IPS DF 19.7 (cell line): ENCODE measurements around the gene HORMAD2.

Experiments
- DNase-seq: peaks from one replicate; pipeline ENCODE4 v3.0.0-alpha.2; 2013; ENCODE audit warnings: low read depth, low spot score

The HORMAD2 gene

DNA sequence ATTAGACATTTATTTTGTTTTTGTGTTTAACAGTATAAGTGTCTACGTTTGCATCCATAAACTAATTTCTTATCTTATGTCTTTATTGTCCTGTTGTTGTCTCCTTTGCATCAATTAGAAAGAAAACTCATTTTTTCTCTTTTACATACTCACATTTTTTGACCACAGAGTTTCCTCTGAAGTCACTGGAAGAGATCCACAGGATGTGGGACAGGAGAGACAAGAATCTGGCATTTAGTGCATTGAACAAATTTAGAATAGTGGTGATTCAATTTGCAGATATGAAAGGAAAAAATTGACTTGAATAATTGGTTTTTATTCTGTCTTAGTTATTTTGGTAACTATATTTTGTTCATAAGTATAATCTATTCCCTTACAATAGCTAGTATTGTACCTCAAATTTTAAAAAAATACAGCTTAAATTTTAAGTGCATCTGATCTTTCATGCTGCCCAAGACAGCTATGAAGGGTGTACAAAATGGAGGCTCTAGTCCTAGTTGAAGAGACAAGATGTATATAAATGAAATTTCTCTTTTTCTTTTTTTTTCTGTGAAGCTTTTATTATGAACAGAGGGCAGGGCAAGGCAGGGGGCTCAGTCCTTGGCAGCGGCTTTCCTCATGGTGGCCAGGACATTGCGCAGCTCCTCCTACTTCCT, 24.4 kb downstream of the HORMAD2 start:
- DNase-seq = no peak

DNA sequence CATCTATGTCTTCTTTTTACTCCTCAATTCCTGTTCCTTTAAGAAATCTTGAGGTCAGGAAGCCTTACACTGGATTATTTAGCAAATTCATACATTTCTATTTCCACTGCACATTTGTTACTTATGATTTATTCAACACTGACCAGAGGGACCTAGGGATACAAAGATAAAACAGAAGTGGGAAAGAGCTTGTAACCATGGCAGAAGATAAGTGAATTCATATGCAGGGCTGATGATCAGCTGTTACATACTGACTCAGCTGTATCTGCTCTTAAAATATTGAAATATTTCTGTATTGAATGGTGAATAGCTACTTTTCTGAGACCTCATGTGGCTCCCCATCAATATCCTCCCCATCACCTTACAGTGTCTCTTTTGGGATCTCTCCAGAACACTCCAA, 25.2 kb downstream of the HORMAD2 start:
- DNase-seq = no peak

DNA sequence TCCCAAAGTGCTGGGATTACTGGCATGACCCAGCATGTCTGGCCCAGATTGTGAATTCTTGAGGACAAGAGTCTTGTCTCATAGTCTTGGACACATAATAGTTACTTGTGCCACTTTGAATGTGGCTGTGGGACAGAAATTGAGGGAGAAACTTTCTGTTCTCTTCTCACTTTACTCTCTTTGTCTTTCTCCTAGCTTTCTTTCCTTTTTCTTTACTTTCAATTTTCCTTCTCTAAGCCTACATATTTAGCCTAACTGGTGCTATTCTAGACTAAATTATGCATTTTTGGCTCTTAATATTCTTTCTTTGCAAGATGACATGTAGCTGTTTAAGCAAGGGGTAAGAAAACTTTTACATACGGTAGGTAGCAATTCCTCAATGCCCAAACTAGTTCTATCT, 33.2 kb downstream of the HORMAD2 start:
- DNase-seq = no peak

DNA sequence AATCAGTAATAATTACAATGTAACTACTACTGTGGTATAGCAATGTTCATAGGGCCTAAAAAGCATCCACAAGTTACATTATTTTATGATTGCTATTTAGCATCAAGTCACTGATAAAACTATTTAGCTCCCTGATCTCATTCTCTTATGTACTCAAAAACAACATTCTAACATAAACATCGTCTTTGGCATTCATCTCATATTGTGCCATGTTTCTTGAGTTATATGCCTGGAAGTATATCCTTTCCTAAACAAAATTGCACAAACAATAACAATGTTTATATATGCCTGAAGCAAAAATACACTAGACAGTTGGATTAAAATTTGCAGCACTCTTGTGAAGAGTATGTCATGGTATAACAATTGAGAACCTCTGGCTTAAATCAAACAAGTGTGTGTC, 34.1 kb downstream of the HORMAD2 start:
- DNase-seq = no peak

DNA sequence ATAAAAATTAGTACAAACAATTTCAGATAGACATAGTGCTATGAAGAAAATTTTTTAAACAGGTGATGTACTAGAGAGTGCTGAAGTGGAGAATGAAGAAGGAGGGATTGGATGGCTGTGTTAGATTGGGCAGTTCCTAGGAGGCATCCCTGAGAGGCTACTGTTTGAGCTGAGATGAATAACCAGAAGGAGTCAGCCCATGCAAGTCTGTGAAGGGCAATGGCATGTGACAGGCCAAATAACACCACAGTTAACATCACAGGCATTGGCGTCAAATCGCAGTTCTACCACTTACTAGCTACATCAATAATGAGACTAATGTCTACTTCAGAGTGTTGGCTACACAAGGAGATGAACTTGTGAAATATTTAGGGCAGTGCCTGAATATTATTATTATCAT, 35.4 kb downstream of the HORMAD2 start:
- DNase-seq = no peak

DNA sequence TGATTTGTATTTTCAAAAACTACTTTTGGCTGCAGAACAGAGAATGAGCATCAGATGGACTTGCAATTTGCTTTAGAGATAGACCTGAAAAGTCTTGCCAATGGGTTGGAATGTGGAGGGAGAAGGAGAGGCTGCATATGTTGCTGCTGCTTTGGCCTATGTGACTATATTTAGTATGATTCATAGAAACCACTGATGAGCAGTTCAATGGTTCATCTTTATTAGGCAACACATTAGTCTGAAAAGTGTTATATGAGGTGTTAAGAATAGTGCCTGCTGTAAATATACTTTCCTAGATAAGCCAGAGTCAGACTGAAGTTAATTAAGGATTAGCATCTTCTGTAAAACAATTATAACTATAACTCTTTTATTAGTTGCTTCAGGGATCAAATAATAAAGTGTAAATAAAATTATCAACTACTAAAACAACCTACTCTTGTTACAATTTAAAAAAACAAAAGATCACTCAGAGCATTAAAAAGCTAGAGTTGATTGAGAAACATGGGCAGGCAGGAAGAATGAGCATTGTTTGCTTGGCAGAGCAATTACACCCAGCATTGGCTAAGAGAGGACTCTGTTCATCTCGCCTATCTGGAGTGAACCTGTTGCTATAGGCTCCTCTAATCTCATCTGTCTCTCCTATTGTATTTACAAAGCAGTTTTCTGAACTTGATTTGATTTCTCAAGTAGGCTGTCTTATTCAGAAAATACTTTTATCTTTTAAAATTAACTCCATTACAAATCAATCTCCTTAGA, 36.3 kb downstream of the HORMAD2 start:
- DNase-seq = no peak

DNA sequence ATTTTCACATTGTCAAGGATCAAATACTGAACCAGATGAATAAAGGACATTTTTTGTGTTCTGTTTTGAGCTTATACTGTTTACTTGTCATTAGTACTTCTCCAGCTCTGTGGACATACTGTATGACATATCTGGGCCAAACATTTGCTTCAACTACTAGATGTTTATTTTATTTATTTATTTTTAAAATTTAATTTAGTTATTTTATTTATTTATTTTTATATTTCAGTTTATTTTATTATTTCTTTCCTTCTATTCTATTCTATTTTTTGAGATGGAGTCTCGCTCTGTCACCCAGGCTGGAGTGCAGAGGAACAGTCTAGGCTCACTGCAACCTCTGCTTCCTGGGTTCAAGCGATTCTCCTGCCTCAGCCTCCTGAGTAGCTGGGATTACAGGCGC, 37.0 kb downstream of the HORMAD2 start:
- DNase-seq = no peak

DNA sequence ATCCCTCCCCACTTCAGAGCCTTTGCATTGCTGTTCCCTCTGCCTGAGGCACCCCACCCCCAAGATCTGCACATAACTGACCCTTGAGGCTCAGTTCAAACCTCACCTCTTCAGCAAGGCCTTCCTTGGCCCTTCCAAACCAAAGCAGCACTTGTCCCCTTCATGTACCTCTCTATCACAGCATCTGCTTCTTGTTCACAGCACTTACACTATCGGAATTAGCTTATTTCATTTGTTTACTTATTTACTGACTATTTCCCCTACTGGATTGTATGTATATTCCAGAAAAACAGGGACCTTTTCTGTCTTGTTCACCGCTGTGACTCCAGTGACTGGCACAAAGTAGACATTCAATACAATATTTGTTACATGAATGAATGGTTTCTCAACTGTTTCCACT, 38.0 kb downstream of the HORMAD2 start:
- DNase-seq = no peak

DNA sequence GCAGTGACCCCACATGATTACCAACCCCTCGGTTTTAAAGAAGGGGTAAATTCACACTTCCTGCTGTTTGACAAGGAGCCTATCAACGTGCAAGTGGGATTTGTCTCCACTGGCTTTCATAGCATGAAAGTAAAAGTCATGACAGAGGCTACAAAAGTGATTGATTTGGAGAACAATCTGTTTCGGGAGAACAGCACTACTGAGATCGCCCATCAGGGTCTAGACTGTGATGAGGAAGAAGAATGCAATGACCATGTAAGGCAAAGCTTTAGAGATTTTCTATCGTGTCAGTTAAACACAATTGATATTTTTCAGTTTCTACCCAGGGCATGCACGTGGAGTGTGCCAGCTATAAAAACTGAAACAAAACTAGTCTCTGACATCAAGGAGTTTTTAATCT, 41.7 kb downstream of the HORMAD2 start:
- DNase-seq = no peak

DNA sequence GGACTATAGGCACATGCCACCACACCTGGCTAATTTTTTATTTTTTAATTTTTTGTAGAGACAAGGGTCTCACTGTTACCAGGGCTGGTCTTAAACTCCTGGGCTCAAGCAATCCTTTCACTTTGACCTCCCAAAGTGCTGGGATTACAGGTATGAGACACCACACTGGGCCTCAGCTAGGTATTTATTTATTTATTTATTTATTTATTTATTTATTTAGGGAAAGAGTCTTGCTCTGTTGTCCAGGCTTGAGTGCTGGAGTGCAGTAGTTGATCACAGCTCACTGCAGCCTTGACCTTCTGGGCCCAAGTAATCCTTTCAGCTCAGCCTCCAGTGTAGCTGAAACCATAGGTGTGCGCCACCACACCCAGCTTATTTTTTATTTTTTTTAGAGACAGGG, 43.2 kb downstream of the HORMAD2 start:
- DNase-seq = no peak

DNA sequence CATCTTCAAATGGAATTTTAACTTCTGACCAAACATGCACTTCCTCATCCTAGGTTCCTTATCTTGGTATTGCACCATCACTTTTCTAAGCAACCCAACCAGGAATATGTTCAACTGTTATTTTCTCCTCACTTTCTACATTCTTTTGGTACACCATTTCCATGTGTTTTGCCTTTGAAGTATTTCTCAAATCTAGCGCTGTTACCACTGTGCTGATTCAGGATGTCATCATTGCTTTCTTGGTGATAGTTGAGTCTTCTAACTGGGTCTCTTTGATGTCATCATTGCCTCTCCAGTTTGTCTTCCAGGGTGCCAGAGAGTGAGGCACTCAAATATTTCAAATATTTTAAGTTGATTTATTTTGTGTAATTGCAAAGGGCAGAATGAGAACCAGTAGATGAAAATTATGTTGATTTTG, 47.5 kb downstream of the HORMAD2 start:
- DNase-seq = no peak

DNA sequence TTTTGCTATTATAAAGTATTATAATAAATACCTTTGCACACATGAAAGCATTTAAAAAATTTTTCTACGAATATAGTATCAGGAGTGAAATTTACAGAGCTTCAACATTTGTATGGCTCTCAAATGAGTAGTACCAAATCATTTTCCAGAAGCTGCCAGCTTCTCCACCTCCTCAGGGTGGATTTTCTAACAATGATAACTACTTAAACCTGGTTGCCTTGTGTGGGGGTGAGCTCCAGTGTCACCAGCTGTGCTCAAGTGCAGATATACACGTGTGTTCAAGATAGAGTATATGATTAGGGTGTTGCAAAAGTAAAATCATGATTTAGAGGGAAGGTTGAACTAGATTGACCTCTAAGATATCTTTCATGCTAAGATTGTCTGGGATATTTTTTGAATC, 48.2 kb downstream of the HORMAD2 start:
- DNase-seq = no peak

DNA sequence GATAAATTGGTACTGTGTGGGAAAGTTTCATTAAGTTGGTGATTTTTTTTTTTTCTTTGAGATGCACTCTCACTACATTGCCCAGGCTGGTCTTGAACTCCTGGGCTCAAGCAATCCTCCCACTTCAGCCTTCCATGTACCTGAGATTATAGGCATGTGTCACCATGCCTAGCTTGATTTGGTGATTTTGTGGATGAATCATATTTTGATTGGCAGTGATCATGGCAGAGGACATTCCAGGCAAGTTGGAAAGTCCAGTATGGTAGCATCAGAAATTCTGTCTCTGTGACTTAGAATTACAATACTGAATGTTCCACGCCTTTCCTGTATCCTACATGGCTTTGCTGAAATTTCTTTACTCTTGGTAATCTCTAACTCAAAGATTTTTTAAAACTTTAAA, 49.4 kb downstream of the HORMAD2 start:
- DNase-seq = no peak

DNA sequence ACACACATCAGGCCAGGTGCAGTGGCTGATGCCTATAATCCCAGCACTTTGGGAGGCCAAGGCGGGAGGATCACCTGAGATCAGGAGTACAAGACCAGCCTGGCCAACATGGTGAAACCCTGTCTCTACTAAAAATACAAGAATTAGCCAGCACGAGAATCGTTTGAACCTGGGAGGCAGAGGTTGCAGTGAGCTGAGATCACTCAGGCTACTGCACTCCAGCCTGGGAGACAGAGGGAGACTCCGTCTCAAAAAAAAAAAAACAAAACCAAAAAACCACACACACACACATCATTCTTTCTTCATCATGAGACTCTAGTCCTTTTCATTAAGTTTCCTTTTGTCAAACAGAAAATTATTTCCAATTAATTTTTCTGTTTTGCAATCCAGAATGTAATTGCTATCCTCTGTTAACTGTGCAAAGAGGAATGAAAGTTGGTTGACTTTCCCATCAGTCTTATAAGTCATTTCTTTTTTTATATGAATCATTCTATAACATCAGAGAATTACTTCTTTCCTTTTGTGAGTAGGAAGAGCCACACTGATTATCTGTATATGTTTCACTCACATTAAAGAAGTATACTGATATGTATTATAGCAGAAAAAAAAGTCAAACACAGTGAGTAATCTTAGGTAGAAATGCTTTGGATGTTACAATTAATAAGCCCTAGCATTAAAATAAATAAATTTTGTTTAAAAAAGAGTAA, 52.2 kb downstream of the HORMAD2 start:
- no peak for DNase-seq

DNA sequence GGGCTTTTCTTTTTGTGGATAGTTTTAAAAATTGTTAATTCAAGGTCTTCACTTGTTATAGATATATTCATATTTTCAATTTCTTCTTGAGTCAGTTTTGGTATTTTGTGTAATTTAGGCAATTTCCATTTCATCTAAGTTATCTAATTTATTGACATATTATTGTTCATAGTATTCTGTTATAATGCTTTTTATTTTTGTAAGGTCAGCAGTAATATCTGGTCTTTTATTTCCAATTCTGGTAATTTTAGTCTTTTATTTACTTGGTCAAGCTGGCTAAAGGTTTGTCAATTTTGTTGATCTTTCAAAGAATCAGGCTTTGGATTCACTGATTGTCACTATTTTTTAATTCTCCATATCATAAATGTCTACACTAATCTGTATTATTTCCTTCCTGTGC, 60.1 kb downstream of the HORMAD2 start:
- DNase-seq = no peak

DNA sequence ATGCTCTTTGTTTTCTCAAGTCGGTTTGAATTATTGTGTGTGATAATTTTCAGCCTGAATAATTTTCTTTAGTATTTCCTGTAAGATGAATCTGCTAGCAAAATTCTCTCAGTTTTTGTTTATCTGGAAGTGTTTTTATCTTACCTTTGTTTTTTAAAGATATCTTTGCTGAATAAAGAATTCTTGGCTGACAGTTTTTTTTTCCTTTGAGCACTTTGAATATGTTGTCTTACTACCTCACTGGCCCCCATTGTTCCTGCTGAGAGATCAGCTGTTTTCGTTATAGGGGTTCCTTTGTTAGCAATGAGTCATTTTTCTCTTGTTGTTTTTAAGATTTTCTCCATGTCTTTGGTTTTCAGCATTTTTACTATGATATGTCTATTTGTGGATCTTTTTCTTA, 63.0 kb downstream of the HORMAD2 start:
- DNase-seq = no peak

DNA sequence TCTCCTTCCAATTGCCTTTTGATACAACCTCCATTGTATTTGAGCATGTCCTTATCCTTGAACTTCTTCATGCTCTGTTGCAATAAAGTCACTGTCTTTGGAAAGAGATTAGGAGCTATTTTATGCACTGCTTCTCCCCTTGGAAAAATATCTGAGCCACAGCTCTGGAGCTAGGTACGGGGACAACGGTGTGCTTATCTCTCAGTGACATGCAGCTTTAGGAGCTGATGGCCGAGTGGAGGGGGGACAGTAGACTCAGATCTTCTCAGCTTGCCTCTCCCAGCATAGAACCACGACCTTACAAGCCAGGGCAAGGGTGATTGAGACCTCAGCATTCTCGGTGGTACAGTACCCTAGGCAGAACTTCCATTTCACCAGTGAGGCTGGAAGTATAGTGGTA, 64.1 kb downstream of the HORMAD2 start:
- DNase-seq = no peak

DNA sequence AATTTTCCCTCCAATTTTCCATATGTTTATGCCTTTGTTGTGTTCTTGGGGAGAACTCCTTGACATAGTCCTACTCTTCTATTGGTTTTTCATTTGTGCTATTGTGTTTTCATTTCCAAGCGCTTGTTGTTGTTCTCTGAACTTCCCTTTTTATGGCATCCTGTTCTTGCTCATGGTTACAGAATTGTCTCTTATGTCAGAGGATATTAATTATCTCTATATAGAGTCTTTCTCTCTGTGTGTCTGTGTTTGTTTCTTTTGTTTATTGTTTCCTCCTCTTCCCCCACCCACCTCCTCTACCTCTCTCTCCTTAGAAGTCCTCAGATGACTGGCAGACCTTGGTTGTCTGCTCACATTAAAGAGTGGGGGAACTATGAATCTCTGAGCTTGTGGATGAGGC, 69.9 kb downstream of the HORMAD2 start:
- no peak for DNase-seq

DNA sequence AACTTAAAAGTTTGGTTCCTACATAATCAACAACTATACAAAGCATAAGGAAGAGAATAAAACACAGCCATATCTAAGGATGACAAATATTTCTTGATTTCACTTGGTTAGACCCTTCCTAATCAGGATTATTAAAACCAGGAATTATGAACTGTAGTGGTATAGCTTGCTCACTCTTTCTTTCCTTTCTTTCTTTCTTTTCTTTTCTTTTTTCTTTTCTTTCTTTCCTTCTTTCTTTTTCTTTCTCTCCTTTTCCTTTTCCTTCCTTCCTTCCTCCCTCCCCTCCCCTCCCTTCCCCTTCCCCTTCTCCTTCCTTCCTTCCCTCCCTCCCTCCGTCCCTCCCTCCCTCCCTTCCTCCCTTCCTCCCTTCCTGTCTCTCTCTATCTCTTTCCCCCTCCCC, 78.0 kb downstream of the HORMAD2 start:
- DNase-seq = no peak

DNA sequence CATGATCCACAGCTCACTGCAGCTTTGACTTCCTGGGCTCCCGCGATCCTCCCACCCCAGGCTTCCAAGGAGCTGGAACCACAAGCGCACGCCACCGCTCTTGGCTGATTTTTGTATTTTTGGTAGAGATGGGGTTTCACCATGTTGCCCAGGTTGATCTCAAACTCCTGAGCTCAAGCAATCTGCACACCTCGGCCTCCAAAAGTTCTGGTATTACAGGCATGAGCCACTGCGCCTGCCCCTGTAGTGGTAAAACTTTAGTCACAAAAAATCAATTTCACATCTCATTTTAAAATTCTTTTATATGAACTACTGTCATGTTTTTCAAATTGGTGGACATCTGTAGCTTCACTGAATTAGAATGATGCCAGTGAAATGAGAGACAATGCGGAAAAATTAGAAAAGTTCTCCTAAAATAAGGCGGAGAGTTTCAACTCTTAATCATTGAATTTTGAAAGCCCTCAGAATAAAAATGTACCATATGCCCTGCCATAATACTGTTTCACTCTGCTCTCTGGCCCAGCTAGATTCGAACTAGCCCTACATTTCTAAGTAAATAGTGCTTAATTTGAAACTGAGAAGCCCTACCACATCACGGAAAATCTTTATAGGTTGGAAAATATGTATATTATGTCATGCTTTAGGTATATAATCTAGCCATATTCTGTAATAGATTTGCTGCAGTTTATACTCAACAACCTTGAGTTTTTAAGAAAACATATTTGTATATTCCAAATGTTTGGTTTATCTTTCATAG, 78.7 kb downstream of the HORMAD2 start:
- DNase-seq = no peak

DNA sequence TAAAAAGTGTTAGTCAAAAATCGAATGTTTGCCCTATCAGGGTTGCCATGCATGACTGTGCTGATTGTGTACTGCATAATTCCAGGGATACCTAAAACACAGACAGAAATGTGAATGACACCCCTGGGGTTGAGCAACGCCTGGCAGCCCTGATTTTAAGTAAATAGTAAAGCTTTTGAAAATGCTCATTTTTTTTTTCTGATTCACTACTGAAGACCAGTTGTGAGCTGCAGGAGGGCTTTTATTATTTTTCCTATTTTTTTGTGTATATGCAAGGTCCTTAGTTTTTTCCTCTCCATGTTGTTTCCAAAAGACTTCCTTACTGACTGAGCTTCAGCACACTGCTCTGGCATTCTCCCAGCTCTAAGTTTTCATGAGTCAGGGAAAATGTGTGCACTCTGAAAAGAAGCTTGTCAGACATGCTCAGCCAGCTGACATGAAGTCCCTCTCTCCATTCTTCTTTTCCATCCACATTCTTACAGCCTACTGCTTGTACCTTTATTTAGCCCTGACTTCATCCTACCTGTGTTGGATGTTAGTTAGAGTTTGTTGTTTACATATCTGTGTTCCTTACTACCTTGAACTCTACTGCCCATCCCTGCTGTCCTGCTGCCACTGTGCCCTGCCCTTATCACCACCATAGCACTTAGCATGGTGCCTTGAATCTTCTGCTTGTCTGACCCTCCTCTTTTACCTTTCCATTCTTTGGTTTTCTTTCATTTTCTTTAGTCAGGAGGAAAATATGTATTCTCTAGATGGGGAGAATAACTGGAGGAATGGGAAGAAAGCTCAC, 79.5 kb downstream of the HORMAD2 start:
- no peak for DNase-seq
